Aorta (tissue), 5 donors: ENCODE data around the gene ADAM30. TPM values are rescaled to one million over a fixed set of nuclear protein-coding genes. Genes with fewer than 3 reads are reported as not detected.

ENCODE experiments used
- ATAC-seq: fragments of 200-7000 bp; cut with Tn5 transposase; one replicate; pipeline ENCODE4 v1.9.1; 2022; ENCODE audit warnings: moderate library complexity; ENCODE audit not compliant: low FRiP score
- DNase-seq, 2 donors: peaks; one replicate each; pipeline ENCODE4 v3.0.0-alpha.2; 2020
- H3K27ac ChIP-seq, 2 donors: one replicate each; pipeline ENCODE4 v1.5.1; 2013; ENCODE audit warnings: low read length in 2 of 2, mild to moderate bottlenecking in 2 of 2, moderate library complexity in 2 of 2, control low read depth in 1 of 2, inconsistent platforms in 1 of 2, low read depth in 1 of 2
- H3K27me3 ChIP-seq, 2 donors: one replicate each; pipeline ENCODE4 v1.6.1; 2013; ENCODE audit warnings: control low read depth in 1 of 2, low read length in 1 of 2, mild to moderate bottlenecking in 1 of 2, moderate library complexity in 1 of 2; ENCODE audit not compliant: insufficient read depth in 2 of 2, control insufficient read depth in 1 of 2
- H3K36me3 ChIP-seq, 2 donors: one replicate each; pipeline ENCODE4 v1.6.1; 2013; ENCODE audit warnings: control low read depth in 1 of 2, low read length in 1 of 2, mild to moderate bottlenecking in 1 of 2; ENCODE audit not compliant: insufficient read depth in 2 of 2, control insufficient read depth in 1 of 2
- H3K4me1 ChIP-seq, 2 donors: one replicate each; pipeline ENCODE4 v1.6.1; 2013; ENCODE audit warnings: low read length in 2 of 2, control low read depth in 1 of 2, mild to moderate bottlenecking in 1 of 2, moderate library complexity in 1 of 2; ENCODE audit not compliant: insufficient read depth in 2 of 2, control insufficient read depth in 1 of 2
- H3K4me3 ChIP-seq, 2 donors: one replicate each; pipeline ENCODE4 v1.5.1; 2013; ENCODE audit warnings: low read length in 2 of 2, control low read depth in 1 of 2, mild to moderate bottlenecking in 1 of 2
- H3K9me3 ChIP-seq: one replicate; pipeline ENCODE4 v1.6.1; 2013; ENCODE audit warnings: mild to moderate bottlenecking, low read length; ENCODE audit not compliant: control insufficient read depth
- WGBS, 2 donors: extraction: QIAGEN DNeasy Blood & Tissue Kit; methylation state at CpG; one replicate each; pipeline ENCODE4 v1.1.7; 2013; 5-methylcytosine and 5-hydroxymethylcytosine counted together
- intact Hi-C, 2 donors: fragments of 100-400 bp; cut with DNase I; formaldehyde crosslinking; loops; one replicate each; pipeline versions ENCODE4 v1.14.2 to v1.15.0; 2022
- polyA plus RNA-seq, 2 donors: library from polyadenylated mRNA; stranded (reverse); fragments of 200-250 nt; gene quantifications; one replicate each; pipeline ENCODE4 v1.2.3, GENCODE V29; 2013
- total RNA-seq, 2 donors: library from RNA; stranded (reverse); fragmentation: NEBNext Ultra II Directional; extraction: Animal tissue kit (Norgen Biotek cat#: 25700); gene quantifications; one replicate each; pipeline ENCODE4 v1.2.1, GENCODE V29; 2021
- donor health status: healthy with polysubstance abuse.
- donor health status: Bipolar disorder and iron deficiency.
- donor health status: DM: no; HTN: no; CAD: no.
- donor health status: DM: no; HTN: no; CAD: no.
- donor health status: DM: yes; HTN: yes; CAD: no.

ADAM30 gene
- total and polyA plus RNA-seq, 4 donors = not detected

DNA sequence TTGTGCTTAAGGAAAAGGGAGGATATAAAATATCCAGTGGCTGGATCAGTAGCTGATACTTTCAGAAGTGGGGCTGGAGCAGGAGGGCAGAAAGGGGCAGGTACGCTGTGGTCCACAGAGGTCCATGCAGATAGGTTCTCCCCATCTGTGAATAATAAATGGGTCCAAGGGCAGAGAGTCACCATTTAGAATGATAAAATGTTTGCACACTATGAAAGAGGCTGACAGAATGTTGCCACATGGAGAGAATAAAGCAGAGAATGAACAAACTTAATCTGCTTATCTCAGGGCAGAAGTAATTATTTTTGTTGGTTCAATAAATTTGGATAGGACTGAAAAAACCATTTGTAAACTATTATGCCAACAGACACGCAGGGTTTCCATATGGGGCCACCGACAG, 16.6 kb upstream of the ADAM30 start:
- H3K4me1 ChIP-seq = no peaks in the 10 kb centered on the region
- intact Hi-C loops = no loop called here
- 92 to 96% methylated on average over 3 of the region's 3 CpGs for WGBS, 2 donors
- H3K4me3 ChIP-seq = no peak overlapping the region
- no peak for DNase-seq
- no peak overlapping the region for H3K27ac ChIP-seq
- ATAC-seq = no peak
- peaks cover 13 to 20% of the 10 kb centered on the region in 2 donors for H3K36me3 ChIP-seq
- no peaks in the 10 kb centered on the region for H3K9me3 ChIP-seq
- H3K27me3 ChIP-seq = no peaks in the 10 kb centered on the region

DNA sequence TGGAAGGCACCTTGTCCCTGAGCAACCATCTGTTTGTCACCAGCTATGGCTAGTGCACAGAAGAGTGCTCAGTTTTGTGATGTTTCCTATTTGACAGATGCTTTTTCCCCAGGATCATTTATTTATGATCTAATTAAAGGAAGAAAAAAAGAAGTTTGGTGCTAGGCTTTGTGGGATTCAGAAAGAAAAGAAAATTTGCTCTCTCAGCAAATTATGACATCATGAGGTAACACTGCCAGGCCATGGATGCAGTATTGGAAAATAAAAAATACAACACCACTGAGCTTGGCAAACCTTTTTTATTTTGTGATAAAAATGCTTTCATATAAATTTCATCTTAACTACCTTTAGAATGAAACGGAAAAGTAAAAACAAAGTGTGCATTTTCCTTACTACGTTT, 15.5 kb upstream of the ADAM30 start:
- no peak overlapping the region for H3K4me3 ChIP-seq
- no peaks in the 10 kb centered on the region for H3K9me3 ChIP-seq
- H3K4me1 ChIP-seq = no peaks in the 10 kb centered on the region
- WGBS, 2 donors = 79 to 82% methylated on average over 2 of the region's 2 CpGs
- no peak overlapping the region for H3K27ac ChIP-seq
- DNase-seq (no peak), ATAC-seq (no peak)
- intact Hi-C loops = no loop called here
- H3K36me3 ChIP-seq = peaks cover 10 to 18% of the 10 kb centered on the region in 2 donors
- H3K27me3 ChIP-seq = no peaks in the 10 kb centered on the region

DNA sequence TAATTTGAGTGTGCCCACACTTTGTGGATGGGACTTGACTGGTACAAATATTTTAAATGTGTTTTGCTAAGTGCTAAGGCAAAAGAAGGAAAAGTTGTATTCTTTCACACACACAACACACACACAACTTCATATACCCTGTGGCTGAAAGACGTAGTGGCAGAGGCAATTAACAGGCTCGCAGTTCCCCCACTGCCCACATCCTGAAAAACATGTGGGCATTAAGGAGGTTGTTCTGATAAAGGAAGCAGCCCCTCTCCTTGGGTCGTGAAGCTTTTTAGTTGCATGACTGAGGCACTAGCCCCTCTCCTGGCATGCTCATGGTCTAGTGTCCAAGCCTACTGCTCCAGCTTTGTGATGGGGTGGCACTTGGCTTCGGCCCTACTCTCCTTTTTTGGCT, 14.3 kb upstream of the ADAM30 start:
- Histone ChIP-seq H3K27me3 (no peaks in the 10 kb centered on the region), H3K4me3 (no peak overlapping the region), H3K9me3 (no peaks in the 10 kb centered on the region), H3K36me3 (peaks cover 6 to 9% of the 10 kb centered on the region in 2 donors), H3K27ac (no peak overlapping the region), H3K4me1 (no peaks in the 10 kb centered on the region)
- 80 to 81% methylated on average over 4 of the region's 4 CpGs for WGBS, 2 donors
- intact Hi-C loops = no loop called here
- ATAC-seq (no peak), DNase-seq (no peak)

DNA sequence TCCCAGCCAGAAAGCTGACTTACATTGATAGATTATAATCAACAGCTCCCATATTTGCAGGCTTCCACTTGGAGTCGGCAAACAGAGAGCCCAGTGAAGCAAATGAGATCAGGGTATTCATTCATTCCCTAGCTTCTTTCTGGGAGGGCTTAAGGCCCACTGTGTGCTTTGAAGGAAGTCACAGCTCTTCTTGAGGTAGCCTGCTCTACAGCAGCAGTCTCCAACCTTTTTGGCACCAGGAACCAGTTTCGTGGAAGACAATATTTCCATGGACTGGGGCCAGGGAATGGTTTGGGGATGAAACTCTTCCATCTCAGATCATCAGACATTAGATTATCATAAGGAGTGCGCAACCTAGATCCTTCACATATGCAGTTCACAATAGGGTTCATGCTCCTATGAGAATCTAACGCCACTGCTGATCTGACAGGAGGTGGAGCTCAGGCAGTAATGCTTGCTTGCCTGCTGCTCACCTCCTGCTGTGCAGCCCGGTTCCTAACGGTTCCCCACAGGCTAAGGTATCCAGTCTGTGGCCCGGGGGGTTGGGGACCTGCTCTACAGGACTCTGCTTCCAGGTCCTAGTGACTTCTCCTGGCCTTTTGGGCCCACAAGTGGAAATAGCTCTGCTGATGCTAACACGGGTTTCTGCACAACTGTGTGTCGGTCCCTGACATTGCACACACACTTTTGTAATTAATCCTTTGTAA, 13.7 kb upstream of the ADAM30 start:
- Histone ChIP-seq H3K9me3 (no peaks in the 10 kb centered on the region), H3K4me3 (no peak overlapping the region), H3K36me3 (peaks cover 5 to 6% of the 10 kb centered on the region in 2 donors), H3K27me3 (no peaks in the 10 kb centered on the region), H3K27ac (no peak overlapping the region), H3K4me1 (no peaks in the 10 kb centered on the region)
- WGBS, 2 donors = 66 to 68% methylated on average over 9 of the region's 9 CpGs
- ATAC-seq = no peak
- intact Hi-C loops = no loop called here
- DNase-seq = no peak

DNA sequence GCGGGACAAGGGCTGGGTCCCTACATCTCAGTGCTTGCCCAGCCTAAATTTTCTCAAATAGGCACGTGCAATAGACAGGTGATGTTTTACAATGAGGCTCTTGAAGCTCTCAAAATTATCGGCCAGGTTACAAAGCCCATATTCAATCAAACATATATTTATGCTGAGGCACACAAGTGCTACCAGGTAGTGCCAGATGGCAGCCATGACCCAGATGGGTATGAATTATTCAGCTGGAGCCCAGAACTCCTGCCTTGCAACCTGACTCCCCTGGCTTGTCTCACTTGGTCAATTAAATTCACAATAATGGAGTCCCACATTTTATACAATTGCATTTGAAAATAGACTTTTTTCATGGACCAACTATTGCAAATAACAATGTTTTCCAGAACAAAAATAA, 12.3 kb upstream of the ADAM30 start:
- ATAC-seq (no peak), DNase-seq (no peak)
- H3K4me1 ChIP-seq = no peaks in the 10 kb centered on the region
- no peak overlapping the region for H3K4me3 ChIP-seq
- intact Hi-C loops = no loop called here
- no peaks in the 10 kb centered on the region for H3K27me3 ChIP-seq
- H3K27ac ChIP-seq = no peak overlapping the region
- no peaks in the 10 kb centered on the region for H3K9me3 ChIP-seq
- 93 to 97% methylated on average over 3 of the region's 3 CpGs for WGBS, 2 donors
- no peaks in the 10 kb centered on the region for H3K36me3 ChIP-seq

DNA sequence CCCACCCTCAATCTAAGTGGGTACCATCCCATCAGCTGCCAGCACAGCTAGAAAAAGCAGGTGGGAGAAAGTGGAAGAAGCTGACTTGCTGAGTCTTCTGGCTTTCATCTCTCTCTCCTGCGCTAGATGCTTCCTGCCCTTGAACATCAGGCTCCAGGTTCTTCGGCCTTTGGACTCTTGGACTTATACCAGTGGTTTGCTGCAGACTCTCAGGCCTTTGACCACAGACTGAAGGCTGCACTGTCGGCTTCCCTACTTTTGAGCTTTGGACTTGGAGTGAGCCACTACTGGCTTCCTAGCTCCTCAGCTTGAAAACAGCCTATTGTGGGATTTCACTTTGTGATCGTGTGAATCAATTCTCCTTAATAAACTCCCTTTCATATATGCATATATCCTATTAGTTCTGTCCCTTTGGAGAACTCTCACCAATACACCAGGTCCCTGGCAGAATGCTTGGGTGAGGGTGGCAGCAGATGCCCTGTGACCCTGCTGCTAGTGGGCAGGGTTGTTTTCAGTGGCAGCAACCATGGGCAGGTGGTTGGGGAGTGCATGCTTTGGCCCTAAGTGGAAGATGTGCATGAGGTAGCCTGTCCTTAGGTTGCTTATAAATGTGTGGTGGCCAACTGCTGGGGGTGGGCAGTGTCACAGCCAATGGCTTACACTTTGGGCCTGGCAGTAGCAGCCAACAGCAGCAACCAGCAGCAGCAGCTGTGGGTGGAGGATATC, 10.8 kb upstream of the ADAM30 start:
- no peaks in the 10 kb centered on the region for H3K27me3 ChIP-seq
- 93 to 96% methylated on average over 4 of the region's 4 CpGs for WGBS, 2 donors
- intact Hi-C loops = no loop called here
- H3K9me3 ChIP-seq = peaks cover 1% of the 10 kb centered on the region
- DNase-seq (no peak), ATAC-seq (no peak)
- no peaks in the 10 kb centered on the region for H3K36me3 ChIP-seq
- no peaks in the 10 kb centered on the region for H3K4me1 ChIP-seq
- no peak overlapping the region for H3K4me3 ChIP-seq
- no peak overlapping the region for H3K27ac ChIP-seq

DNA sequence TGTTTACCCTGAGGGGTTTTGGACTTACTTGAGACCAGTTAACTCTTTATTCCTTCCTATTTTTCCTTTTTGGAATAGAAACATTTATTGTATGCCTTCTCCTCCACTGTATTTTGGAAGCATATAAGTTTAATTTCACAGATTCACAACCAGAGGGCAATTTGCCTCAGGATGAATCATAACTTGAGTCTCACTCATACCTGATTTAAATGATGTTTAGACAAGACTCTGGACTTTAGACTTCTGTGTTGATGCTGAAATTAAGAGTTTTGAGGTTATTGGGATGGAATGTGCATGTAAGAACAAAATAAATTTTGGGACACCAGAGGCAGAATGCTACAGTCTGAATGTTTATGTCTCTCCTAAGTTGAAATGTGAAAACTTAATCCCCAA, 7.1 kb upstream of the ADAM30 start:
- H3K27me3 ChIP-seq = no peaks in the 10 kb centered on the region
- DNase-seq = no peak
- ATAC-seq = no peak
- no peak overlapping the region for H3K27ac ChIP-seq
- H3K9me3 ChIP-seq = peaks cover 1% of the 10 kb centered on the region
- no peaks in the 10 kb centered on the region for H3K4me1 ChIP-seq
- intact Hi-C loops = no loop called here
- no peak overlapping the region for H3K4me3 ChIP-seq
- H3K36me3 ChIP-seq = no peaks in the 10 kb centered on the region

DNA sequence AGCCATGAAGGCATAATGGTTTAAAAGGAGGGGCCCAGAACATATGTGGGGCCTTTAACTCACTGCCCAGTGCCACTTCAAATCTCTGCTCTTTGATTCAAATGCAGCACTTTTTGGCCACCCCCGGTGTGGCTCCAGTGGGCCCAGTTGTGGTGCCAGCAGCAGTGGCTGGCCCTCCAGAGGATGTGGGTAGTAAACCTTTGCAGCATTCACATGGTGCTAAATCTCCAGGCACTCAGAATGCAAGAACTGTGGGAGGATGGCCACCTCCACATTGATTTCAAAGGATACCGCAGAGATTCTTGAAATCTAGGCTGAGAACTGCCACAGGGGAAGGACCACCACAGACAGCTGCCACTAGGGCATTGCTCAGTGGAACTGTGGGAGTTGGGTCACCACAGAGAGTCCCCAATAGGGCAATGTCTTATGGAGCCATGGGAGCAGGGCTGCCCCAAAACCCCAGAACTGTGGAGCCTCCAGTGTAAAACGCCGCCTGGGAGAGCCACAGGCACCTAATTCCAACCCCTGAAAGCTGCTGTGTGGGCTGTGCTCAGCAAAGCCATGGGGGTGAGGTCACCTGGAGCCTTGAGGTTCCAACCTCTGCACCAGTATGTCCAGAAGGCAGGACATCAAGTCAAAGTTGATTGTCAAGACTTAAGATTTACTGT, 6.6 kb upstream of the ADAM30 start:
- H3K27me3 ChIP-seq = no peaks in the 10 kb centered on the region
- intact Hi-C loops = no loop called here
- ATAC-seq (no peak), DNase-seq (no peak)
- H3K4me1 ChIP-seq = no peaks in the 10 kb centered on the region
- no peak overlapping the region for H3K4me3 ChIP-seq
- no peaks in the 10 kb centered on the region for H3K36me3 ChIP-seq
- WGBS, 2 donors = 90 to 94% methylated on average over 4 of the region's 4 CpGs
- peaks cover 1% of the 10 kb centered on the region for H3K9me3 ChIP-seq
- H3K27ac ChIP-seq = no peak overlapping the region
